OCI-LY3 (cell line): Measurements from ENCODE around the gene BID.

Source experiments
- H2AFZ ChIP-seq: fragments of 200-600, 300-600 bp; shearing (Covaris generic); 2 replicates; pipeline ENCODE4 v1.6.0; 2014; ENCODE audit warnings: antibody characterized with exemption, low read depth, low read length
- H3K27ac ChIP-seq: fragments of 200-600, 300-600 bp; sonication (generic); 2 replicates; pipeline ENCODE4 v1.5.1; 2014; ENCODE audit warnings: mild to moderate bottlenecking, low read length, moderate library complexity, mixed read lengths
- H3K27me3 ChIP-seq: fragments of 200-600, 300-600 bp; sonication (generic); 2 replicates; pipeline ENCODE4 v1.6.1; 2014; ENCODE audit warnings: low read depth, low read length, mixed read lengths
- H3K36me3 ChIP-seq: fragments of 200-600, 300-600 bp; sonication (generic); replicated peaks from 2 replicates; pipeline ENCODE3; 2014; ENCODE audit warnings: low read depth, low read length, mixed read lengths
- H3K4me1 ChIP-seq: fragments of 300-600, 200-600 bp; sonication (generic); 2 replicates; pipeline ENCODE4 v1.6.1; 2014; ENCODE audit warnings: low read length, mixed read lengths
- H3K4me2 ChIP-seq: fragments of 200-600, 300-600 bp; sonication (generic); 2 replicates; pipeline ENCODE4 v1.6.1; 2014; ENCODE audit warnings: low read length, mixed read lengths
- H3K4me3 ChIP-seq: fragments of 300-600, 200-600 bp; sonication (generic); 2 replicates; pipeline ENCODE4 v1.5.1; 2014; ENCODE audit warnings: antibody characterized with exemption, mild to moderate bottlenecking, low read length, moderate library complexity
- H3K79me2 ChIP-seq: fragments of 300-600, 200-600 bp; shearing (Covaris generic); 2 replicates; pipeline ENCODE4 v1.6.1; 2014; ENCODE audit warnings: mild to moderate bottlenecking, low read length, mixed read lengths
- H3K9ac ChIP-seq: fragments of 300-600, 200-600 bp; shearing (Covaris generic); 2 replicates; pipeline ENCODE4 v1.6.0; 2014; ENCODE audit warnings: mild to moderate bottlenecking, low read length, moderate library complexity
- H3K9me3 ChIP-seq: fragments of 200-600, 300-600 bp; shearing (Covaris generic); 2 replicates; pipeline ENCODE4 v1.6.1; 2014; ENCODE audit warnings: low read length, mixed read lengths; ENCODE audit not compliant: insufficient read depth
- H4K20me1 ChIP-seq: fragments of 200-600, 300-600 bp; sonication (generic); 2 replicates; pipeline ENCODE4 v1.6.1; 2016; ENCODE audit warnings: low read length, mixed read lengths; ENCODE audit not compliant: insufficient read depth
- EZH2phosphoT487 ChIP-seq: fragments of 200-600 bp; shearing (Covaris generic); IDR thresholded peaks from 2 replicates; pipeline ENCODE4 v1.6.1; 2018; ENCODE audit warnings: antibody characterized with exemption, mixed run types, low read depth
- TF ChIP-seq, protein P1 (sequence below): fragments of 200-600, 300-600 bp; sonication (generic); IDR thresholded peaks from 2 replicates; pipeline ENCODE4 v1.5.1; 2014; ENCODE audit warnings: antibody characterized with exemption, low read length, low read depth

BID gene

DNA sequence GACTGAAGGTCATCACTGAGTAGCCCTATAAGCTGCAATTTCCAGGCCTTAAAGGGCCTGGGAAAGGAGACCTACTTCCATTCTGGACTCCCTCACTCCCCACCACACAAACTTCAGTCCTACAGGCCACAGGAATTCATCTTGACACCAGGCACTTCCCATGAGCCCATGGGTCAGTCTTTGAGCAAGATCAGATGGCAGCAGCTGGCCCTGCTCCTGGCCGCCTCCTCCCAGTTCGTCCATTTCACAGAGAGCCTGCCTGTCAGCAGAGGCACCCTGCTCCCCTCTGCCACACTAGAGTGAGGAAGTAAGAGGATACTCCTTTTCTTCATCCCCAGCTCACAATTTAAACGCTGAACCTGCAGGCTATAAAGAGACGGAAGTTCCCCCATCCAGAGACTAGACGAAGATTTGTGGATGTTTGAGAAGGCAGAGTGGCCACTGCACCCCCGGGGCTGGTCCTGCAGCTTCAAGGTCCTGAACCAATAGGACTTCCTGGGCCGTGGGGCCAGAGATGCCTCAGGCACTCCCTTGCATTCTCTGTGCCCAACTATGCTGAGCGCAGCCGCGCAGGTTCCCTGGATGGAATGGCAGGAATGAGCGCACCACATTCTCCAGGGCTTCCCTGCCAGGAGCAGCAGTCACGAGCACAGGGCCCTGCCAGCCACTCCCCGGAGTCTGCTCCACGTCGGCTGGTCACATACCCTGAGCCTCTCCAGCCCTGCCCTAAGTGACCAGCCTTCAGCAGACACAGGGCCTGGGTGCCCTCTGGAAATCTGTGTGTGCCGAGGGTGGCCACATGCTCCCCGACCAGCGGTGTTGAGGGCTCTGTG is 33.5 kb upstream of the BID start:
- Histone ChIP-seq H3K27ac (no peak overlapping the region), H3K36me3 (peaks cover 87% of the 10 kb centered on the region), H3K4me1 (peaks cover 45% of the 10 kb centered on the region), H3K27me3 (no peaks in the 10 kb centered on the region), H4K20me1 (no peaks in the 10 kb centered on the region), H3K4me3 (no peak overlapping the region), H3K9ac (no peak overlapping the region), H3K9me3 (no peaks in the 10 kb centered on the region), H3K79me2 (no peaks in the 10 kb centered on the region), H2AFZ (no peak overlapping the region), H3K4me2 (no peak overlapping the region)
- TF ChIP-seq, protein P1, sequence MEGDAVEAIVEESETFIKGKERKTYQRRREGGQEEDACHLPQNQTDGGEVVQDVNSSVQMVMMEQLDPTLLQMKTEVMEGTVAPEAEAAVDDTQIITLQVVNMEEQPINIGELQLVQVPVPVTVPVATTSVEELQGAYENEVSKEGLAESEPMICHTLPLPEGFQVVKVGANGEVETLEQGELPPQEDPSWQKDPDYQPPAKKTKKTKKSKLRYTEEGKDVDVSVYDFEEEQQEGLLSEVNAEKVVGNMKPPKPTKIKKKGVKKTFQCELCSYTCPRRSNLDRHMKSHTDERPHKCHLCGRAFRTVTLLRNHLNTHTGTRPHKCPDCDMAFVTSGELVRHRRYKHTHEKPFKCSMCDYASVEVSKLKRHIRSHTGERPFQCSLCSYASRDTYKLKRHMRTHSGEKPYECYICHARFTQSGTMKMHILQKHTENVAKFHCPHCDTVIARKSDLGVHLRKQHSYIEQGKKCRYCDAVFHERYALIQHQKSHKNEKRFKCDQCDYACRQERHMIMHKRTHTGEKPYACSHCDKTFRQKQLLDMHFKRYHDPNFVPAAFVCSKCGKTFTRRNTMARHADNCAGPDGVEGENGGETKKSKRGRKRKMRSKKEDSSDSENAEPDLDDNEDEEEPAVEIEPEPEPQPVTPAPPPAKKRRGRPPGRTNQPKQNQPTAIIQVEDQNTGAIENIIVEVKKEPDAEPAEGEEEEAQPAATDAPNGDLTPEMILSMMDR = no peak

DNA sequence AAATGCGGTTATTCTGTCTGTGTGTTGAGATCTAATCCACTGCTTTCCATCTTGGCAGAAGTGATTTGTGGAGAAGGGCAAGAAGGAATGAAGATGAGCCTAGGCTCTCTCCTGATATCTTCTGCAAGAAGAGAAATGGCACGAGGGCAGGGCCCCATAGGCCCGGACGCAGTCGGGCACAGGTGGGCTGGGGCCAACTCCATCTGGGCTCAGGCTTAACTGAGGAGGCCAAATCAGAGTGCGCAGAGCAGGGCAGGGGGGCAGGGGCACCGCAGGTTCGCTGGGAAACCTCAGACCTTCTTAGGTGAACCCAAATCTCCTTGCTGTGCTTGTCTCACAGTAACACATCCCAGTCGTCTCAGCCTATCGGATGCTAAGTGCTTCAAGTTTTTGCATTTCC is 32.8 kb upstream of the BID start:
- Histone ChIP-seq H3K36me3 (peaks cover 86% of the 10 kb centered on the region), H3K79me2 (no peaks in the 10 kb centered on the region), H3K4me3 (no peak overlapping the region), H3K4me1 (peaks cover 52% of the 10 kb centered on the region), H3K27me3 (no peaks in the 10 kb centered on the region), H3K27ac (no peak overlapping the region), H3K9ac (no peak overlapping the region), H3K9me3 (no peaks in the 10 kb centered on the region), H4K20me1 (no peaks in the 10 kb centered on the region), H2AFZ (no peak overlapping the region), H3K4me2 (no peak overlapping the region)
- TF ChIP-seq, protein P1 = no peak
- TF ChIP-seq EZH2phosphoT487 = no peak

DNA sequence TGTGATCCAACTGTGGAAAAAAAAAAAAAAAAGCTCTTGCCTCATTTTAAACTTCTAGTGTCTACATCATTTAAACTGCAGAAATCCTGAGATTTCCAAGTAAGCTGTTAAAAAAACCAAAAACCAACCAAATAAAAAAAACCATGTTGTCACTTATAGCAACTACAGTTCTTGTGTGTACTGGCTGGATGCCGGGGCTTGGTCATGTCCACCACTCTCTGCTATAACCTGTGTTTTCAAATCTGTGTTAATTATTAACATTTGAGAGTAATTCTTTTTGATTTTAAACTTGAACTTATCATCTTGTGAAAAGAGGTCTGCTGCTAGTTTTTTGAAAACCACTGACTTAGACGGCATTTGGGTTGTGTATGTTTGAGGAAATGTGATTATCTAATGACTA is 32.2 kb upstream of the BID start:
- no peaks in the 10 kb centered on the region for H3K27me3 ChIP-seq
- H4K20me1 ChIP-seq = no peaks in the 10 kb centered on the region
- peaks cover 80% of the 10 kb centered on the region for H3K36me3 ChIP-seq
- no peak overlapping the region for H2AFZ ChIP-seq
- no peaks in the 10 kb centered on the region for H3K9me3 ChIP-seq
- H3K9ac ChIP-seq = no peak overlapping the region
- no peak for TF ChIP-seq EZH2phosphoT487
- TF ChIP-seq, protein P1 = no peak
- no peak overlapping the region for H3K4me2 ChIP-seq
- peaks cover 57% of the 10 kb centered on the region for H3K4me1 ChIP-seq
- H3K4me3 ChIP-seq = no peak overlapping the region
- no peak overlapping the region for H3K27ac ChIP-seq
- H3K79me2 ChIP-seq = no peaks in the 10 kb centered on the region

DNA sequence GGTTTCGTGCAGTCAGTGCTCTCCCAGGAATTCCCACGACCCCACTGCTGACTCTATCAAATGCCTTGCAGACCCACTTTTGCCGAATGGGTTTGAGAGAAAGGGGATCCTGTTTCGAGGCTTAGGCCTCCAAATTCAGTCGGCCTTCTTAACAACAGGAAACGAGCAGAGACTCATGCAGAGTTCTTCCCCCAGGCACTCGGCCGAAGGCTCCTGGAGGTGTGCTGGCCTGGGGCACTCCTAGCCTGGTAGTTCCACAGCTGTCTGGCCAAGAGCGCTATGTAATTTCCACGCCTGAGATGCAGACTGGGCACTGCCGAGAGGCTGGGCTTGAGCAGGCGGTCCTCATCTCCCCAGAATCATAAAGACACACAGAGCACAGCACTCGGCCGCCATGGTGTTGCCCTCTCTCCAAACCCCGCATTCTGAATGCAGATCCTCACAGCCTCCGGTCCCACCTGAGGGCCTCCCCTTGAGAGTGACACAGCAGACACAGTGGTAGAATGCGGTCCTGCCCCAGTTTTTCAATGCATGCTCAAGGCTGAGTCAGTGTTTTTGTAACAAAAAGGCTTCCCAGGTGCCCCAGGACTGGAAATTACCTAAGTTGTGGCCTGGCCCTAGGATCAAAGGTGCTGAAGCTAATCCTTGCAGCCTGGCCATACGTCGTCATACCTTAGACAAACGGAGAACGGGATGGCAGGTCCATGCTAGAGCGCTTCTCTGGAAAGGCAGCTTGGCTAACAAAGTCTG is 30.2 kb upstream of the BID start:
- Histone ChIP-seq H3K36me3 (peaks cover 67% of the 10 kb centered on the region), H3K27ac (no peak overlapping the region), H2AFZ (no peak overlapping the region), H3K27me3 (no peaks in the 10 kb centered on the region), H4K20me1 (no peaks in the 10 kb centered on the region), H3K9ac (no peak overlapping the region), H3K4me1 (peaks cover 54% of the 10 kb centered on the region), H3K4me3 (no peak overlapping the region), H3K4me2 (no peak overlapping the region), H3K9me3 (no peaks in the 10 kb centered on the region), H3K79me2 (no peaks in the 10 kb centered on the region)
- no peak for TF ChIP-seq EZH2phosphoT487
- TF ChIP-seq, protein P1 = no peak
